Purkinje cell (primary cell): Measurements from ENCODE around the gene SVIP. TPM values are rescaled to one million over a fixed set of nuclear protein-coding genes. Genes with fewer than 3 reads are reported as not detected.

Source experiments
- polyA plus RNA-seq: library from polyadenylated mRNA; unstranded; fragments of >200 nt; fragmentation: Nextera tagmentation; gene quantifications from 2 replicates; pipeline ENCODE4 v1.2.1, GENCODE V29; 2014

SVIP gene, protein sequence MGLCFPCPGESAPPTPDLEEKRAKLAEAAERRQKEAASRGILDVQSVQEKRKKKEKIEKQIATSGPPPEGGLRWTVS
- polyA plus RNA-seq = 44.9 and 48.0 TPM in 2 replicates

DNA sequence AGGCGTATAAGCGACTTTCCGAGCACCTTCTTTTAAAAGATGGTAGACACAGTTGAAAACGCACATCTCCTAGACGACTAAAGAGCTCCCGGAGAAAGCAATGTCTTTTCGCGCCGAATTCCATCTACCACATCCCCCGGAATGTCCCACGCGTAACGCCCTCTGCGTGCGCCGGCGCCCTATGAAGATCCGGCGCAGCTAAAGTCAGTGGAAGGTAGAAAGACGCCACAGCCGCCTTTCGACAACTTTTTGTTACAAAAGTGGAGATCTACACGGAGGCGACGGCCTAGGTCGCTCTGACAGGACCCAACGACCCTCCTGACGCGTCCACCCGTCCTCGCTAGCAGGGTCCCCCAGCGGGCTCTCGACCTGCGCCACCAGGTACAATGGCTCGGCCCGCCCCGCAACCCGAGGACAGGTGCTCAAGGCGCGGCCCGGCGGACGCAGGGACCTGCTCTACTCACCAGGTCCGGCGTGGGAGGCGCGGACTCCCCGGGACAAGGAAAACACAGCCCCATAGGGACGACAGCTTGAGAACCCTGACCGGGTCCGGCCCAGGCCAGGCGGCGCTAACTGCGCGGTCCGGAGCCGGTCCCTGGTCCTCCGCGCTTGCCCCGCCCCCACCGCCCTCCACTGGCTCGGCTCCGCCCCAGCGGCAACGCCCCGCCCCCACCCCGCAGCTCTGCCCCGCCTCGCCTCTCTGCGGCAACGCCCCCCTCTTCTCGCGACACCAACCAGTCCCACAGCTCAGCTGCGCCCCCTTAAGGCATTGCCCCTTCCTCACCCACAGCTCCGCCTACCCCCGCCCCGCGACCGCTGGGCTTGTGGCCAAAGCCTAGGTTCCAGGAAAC, at the start of gene SVIP:
SVIP (minus strand) TSS at position 571 of the 851 bp plus-strand sequence; CDS start at position 518, 53 bp downstream.

DNA sequence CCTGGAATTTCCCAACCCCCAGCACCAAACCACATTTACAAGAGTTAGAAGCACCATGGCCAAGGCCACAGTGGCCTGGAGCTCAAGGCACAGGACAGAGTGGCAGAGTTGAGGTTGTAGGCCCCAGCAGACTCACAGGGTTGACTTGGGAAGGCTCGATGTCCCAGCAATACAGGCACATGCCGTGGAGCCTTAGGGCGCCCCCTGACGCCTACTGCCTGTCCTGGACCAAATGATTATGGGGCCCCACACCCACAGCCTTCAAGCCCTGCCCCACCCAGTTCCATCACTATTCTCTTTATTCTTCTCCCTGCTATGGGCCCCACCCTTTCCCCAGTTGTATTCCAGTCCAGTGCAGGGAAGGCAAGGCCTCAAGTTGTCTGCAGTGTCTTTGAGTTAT, 30.6 kb upstream of the SVIP start, which contains the start of gene CCDC179:
CCDC179 (minus strand) TSS at position 234 of the 400 bp plus-strand sequence; CDS start at position 181, 53 bp downstream.

Other genes with a start within 250 kb of the SVIP start
- 2.6 and 4.6 TPM in 2 replicates for gene FANCF, start 204.0 kb downstream of the SVIP start, polyA plus RNA-seq
- gene GAS2, start 163.2 kb downstream of the SVIP start, polyA plus RNA-seq = 14.6 and 17.1 TPM in 2 replicates
- not detected in 2 replicates for gene CCDC179, start 30.7 kb upstream of the SVIP start, polyA plus RNA-seq